Measurements from ENCODE around the gene SEPHS1. TPM values are rescaled to one million over a fixed set of nuclear protein-coding genes. Genes with fewer than 3 reads are reported as not detected.
"Not testable (repeated sequence)": the region's sequence is repeated elsewhere in the genome, so short reads cannot be mapped to it uniquely, and the experiment has no call there.

Gene SEPHS1, protein sequence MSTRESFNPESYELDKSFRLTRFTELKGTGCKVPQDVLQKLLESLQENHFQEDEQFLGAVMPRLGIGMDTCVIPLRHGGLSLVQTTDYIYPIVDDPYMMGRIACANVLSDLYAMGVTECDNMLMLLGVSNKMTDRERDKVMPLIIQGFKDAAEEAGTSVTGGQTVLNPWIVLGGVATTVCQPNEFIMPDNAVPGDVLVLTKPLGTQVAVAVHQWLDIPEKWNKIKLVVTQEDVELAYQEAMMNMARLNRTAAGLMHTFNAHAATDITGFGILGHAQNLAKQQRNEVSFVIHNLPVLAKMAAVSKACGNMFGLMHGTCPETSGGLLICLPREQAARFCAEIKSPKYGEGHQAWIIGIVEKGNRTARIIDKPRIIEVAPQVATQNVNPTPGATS
- 10 to 100 TPM; 29.0 to 31.3 TPM for total RNA-seq
- long read RNA-seq, transcript SEPHS1-201 (9 exons, 3,273 nt) = major isoform, 19 of 26 reads
- long read RNA-seq, partial matches to known transcripts = 1 of 26 reads
- long read RNA-seq, other reads (novel, unspliced or antisense) = 3 of 26 reads

DNA sequence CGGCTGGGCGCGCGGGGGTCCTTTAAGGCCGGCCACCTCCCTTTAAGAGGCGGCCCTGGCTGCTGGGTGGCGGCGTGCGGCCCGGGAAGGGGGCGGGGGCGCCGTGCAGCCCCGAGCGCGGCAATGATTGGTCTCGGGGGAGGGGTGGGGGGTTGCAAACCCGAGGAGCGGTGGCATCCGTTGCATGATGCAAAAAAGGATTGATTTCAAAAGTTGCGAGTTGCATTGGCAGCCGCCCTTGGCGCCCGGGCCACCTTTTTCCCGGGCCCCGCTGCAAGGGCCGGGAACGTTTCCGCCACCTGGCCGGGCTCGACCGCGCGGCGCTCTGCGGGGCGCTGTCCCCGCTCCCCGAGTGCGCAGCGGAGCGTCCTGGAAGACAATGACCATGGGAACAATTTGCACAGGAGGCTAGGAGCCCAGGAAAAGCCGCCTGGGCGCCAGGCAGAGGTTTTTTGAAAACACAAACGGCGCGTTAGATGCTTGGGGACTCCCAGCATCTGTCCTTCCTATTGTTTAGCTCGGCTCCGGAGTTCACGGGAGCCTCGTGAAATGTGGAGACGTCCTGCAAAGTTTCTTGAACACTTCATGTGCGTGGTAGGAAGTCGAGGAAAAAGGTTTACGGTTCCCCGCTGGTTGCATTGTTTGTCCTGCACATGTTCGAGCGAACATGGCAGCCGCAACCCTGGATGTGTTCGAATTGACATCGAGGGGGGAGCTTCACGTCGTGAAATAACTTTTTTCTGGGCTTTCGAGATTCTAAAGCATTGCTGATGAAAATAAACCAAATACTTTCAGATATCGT, at the start of gene SEPHS1:
Gene SEPHS1 (minus strand): TSS at position 78 of the 802 bp plus-strand sequence. CDS start 3,343 bp downstream, outside the sequence.
- DNase-seq = peak; percentile 75
- ATAC-seq = peak; percentile 75 to 80
- intact Hi-C loops (cut with DNase I) = no loop called here

DNA sequence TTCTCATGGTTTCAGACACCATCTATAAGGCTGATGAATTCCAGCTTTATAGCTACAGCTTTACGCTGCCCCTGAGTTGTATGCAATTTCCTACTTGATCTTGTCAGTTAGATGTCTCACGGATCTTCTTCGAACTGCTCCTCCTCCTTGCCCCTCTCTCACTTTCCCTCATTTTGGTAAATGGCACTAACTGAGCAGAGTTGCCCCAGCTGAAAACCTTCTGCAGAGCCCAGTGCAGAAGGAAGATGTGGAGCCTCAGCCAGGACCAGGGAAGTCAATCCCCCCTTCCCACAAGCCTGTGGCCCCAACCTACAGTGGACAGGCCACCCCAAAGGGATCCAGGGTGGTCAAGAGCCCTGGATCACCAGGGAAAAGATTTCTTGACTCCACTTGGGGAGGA, 49.0 kb upstream of the SEPHS1 start:
- DNase-seq (no peak), ATAC-seq (no peak)
- intact Hi-C loops (cut with DNase I) = no loop called here

DNA sequence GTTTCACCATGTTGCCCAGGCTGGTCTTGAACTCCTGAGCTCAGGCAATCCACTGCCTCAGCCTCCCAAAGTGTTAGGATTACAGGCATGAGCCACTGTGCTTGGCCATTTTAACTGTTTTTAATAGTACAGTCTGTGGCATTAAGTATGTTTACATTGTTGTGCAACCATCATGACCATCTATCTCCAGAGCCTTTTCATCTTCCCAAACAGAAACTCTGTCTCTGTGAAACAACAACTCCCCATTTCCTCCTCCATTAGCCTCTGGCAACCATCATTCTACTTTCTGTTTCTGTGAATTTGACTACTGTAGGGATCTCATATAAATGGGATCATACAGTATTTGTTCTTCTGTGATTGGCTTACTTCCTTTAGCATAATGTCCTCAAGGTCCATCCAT, 48.3 kb upstream of the SEPHS1 start:
- ATAC-seq (no peak), DNase-seq (no peak)
- intact Hi-C loops (cut with DNase I) = no loop called here

DNA sequence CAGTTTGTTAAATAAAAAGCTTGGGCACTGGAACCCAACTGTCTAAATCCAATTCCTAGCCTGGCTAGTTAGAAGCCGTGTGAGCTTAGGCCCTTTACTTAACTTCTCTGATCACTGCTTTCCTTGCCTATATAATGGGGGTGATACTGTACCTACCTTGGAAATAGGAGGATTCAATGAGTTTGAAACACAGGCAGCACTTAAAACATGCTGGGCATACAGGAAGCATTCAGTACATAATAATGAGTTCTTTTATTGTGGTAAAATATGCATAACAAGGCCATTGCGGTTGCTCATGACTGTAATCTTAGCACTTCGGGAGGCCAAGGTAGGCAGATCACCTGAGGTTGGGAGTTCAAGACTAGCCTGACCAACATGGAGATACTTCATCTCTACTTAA, 47.4 kb upstream of the SEPHS1 start:
- ATAC-seq (no peak), DNase-seq (no peak)
- intact Hi-C loops (cut with DNase I) = no loop called here

DNA sequence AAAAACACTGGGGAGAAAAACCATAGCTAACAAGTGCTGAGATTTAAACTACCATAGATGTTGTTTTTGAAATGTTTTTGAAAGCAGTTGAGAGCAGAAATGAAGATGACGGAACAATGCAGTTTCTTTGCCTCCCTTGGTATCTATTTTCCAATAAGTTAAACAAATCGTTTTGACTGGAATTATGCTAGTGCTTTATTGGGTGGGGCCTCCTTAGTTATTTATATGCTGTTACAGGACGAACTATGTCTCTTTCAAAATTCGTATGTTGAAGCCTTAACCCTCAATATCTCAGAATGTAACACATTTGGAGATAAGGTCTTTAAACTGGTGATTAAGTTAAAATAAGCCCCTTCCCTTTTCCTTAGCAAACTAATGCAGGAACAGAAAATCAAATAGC, 45.5 kb upstream of the SEPHS1 start:
- DNase-seq (no peak), ATAC-seq (no peak)
- intact Hi-C loops (cut with DNase I) = no loop called here

DNA sequence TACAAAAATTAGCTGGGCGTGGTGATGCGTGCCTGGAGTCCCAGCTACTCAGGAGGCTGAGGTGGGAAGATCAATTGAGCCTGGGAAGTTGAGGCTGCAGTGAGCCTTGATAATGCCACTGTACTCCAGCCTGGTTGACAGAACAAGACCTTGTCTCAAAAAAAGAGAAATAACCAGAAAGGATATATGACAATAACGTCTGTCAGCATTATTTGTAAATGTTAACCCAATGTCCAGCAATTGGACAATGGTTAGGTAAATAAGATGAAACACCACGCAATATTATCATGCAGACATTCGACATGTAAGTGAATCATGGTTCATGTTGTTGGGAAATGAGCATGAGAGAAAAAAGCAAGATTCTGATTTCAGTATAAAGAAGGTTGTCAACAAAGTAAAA, 44.6 kb upstream of the SEPHS1 start:
- intact Hi-C loops (cut with DNase I) = no loop called here

DNA sequence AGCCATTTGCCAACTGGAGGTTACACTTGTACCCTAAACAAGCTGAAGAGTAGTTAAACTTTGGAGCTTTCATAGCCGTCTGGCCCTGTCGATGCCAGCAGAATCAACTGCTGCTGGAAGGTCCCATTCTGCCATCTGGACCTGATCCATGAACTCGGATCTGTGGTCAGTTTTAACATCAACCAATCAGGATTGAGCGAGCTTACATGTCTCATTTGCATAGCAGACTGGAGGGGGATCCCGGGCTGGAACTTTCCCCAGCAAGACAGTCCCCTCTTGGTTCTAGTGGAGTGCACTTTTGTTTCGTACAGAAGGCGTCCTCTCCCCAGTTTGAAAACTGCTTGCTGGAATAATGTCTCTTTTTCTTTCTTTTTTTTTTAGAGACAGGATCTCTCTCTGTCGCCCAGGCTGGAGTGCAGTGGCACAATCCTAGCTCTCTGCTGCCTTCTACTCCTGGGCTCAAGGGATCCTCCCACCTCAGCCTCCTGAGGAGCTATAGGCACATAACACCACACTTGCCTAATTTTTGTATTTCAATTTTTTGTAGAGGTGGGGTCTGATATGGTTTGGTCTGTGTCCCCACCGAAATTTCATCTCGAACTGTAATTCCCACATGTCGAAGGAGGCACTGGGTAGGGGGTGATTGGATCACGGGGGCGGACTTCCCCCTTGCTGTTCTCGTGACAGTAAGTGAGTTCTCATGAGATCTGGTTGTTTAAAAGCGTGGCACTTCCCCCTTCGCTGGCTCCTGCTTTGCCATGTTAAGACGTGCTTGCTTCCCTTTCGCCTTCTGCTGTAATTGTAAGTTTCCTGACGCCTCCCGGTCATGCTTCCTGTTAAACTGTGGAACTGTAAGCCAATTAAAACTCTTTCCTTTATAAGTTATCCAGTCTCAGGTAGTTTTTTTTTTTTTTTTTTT, 42.8 kb upstream of the SEPHS1 start:
- DNase-seq = peak; percentile 28
- intact Hi-C loops (cut with DNase I) = no loop called here
- ATAC-seq = peak; percentile 39 to 59

More for the DNA sequence above, 44.6 kb upstream of the SEPHS1 start:
- DNase-seq (no peak), ATAC-seq (no peak)

DNA sequence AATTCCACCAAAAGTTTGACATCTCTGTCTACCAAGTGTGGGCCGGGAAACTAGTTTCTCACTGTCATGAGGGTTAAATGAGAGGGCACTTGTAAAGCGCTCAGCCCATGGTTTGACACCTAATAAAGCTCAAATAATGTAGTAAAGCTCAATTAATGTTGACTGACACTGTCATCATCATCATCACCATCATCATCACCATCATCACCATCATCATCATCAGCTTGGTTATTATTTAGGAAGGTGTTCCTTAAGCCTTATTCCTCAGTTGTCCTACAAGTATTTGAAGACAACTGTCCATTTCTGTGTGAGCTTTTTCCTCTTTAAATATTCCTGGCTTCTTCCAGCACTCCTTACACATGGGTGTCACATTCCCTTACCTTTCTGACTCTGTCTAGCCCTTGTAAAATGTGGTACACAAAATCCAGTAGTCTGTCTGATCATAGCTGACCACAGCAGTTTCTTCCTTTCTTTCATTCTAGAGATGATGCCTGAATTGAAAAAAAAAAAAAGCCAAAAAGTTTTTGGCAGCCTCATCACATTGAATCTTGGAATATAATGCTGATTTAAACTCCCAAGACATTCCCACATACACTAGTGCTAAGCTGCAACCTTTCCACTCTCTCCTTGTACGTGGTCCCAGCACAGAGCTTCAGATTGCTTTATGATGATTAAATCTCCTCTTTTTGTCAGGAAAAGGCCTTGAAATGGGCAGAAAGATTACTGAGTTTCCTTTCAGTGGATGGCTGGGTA, 40.6 kb upstream of the SEPHS1 start:
- intact Hi-C loops (cut with DNase I) = no loop called here
- DNase-seq = no peak
- no peak for ATAC-seq

DNA sequence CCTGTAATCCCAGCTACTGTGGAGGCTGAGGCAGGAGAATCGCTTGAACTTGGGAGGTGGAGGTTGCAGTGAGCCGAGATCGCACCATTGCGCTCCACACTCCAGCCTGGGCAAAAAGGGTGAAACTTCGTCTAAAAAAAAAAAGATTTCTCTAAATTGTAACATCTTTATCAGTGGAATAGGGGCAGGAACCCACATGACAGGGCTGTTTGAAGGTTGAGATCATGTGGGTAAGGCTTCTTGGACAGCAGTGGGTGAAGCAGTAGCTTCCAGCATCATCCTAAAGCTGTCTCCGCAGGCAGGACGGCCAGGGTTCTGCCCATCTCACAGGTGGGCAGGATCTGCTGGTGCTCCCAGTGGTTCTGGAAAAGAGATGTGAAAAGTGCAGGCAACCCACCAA, 37.9 kb upstream of the SEPHS1 start:
- intact Hi-C loops (cut with DNase I) = no loop called here
- no peak for ATAC-seq

DNA sequence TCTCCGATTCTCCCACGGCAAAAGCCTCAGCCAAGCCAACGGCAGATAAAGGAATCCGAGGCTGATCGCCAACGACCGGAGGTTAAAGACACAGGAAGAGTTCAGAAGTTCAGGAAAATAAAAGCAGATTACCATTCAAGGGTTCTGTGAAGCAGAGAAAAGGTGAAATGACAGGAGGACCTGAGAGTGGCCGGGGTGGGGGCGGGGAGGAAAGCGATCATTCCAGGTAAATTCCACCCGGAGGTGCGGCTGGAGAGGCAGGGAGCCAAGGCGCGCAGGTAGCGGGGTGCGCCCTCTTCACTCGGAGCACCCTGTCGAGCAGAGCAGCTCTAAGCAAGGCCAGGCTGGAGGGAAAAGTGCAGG, 35.3 kb upstream of the SEPHS1 start:
- no peak for ATAC-seq
- no peak for DNase-seq
- intact Hi-C loops (cut with DNase I) = loop anchor here in 1 of 2 donors (5.0 kb wide), 1 partner anchor 44 kb away; no protein-coding TSS in a partner anchor

More for the DNA sequence above, 37.9 kb upstream of the SEPHS1 start:
- DNase-seq = no peak

DNA sequence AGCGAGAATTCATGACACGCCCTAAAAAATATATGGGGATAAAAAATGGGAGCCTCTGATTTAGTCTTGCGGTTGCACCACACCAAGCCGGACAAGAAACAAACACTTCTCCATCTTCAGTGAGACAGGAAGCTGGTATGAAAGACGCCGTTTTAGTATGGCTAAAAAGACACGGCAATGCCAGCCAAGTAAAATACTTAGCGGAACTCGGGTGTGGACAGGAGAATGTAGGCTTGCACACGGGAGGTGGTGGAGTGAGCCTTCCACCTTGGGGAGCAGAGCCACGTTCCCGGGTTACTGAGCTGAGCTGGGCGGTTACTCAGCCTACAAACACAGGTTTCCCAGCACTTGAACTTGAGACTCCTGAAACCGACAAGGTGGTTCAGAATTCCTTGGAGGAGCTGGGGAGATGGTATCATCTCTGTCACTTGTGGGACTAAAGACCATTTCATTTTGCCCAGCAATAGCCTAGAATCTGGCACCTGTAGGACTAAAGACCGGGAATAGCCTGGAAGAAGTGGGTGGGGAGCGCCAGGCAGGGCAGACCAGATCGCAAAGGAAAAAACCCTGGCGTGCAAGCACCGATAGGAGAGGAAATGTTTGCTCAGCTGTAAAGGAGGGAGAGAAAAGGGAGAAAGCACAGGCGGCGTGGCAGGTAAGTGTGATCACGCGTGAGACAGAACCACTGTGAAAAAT, 34.8 kb upstream of the SEPHS1 start:
- ATAC-seq (peak in 1 of 2 donors; percentile 33), DNase-seq (no peak)
- intact Hi-C loops (cut with DNase I) = loop anchor here in 1 of 2 donors (5.0 kb wide), 1 partner anchor 44 kb away; no protein-coding TSS in a partner anchor

DNA sequence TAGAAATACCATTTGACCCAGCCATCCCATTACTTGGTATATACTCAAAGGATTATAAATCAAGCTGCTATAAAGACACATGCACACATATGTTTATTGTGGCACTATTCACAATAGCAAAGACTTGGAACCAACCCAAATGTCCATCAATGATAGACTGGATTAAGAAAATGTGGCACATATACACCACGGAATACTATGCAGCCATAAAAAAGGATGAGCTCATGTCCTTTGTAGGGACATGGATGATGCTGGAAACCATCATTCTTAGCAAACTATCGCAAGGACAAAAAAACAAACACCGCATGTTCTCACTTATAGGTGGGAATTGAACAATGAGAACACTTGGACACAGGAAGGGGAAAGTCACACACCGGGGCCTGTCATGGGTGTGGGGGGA, 31.0 kb upstream of the SEPHS1 start:
- ATAC-seq = not testable (repeated sequence)

DNA sequence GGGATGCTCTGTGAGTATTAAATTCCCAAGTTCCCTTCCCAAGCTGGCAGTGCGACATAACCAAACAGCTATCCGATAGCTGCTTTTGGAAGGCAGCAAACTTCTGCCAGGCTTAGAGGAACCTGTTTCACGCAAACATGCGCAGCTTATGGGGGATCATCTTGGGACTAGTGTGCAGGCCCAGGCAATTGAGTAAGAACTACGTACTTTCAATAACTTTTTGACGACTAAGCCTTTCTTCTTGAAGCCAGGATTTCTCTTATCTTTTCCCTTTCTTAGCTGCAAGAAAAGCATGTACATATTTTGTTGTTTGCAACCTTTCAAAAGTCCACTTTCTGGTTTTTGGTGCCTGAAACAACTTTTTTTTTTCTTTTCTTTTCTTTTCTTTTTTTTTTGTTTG, 28.7 kb upstream of the SEPHS1 start:
- intact Hi-C loops (cut with DNase I) = loop anchor here in 1 of 2 donors (10.0 kb wide), 1 partner anchor 68 kb away; no protein-coding TSS in a partner anchor
- DNase-seq = no peak
- no peak for ATAC-seq

More for the DNA sequence above, 31.0 kb upstream of the SEPHS1 start:
- DNase-seq = not testable (repeated sequence)
- intact Hi-C loops (cut with DNase I) = loop anchor here in 1 of 2 donors (10.0 kb wide), 1 partner anchor 66 kb away; no protein-coding TSS in a partner anchor

DNA sequence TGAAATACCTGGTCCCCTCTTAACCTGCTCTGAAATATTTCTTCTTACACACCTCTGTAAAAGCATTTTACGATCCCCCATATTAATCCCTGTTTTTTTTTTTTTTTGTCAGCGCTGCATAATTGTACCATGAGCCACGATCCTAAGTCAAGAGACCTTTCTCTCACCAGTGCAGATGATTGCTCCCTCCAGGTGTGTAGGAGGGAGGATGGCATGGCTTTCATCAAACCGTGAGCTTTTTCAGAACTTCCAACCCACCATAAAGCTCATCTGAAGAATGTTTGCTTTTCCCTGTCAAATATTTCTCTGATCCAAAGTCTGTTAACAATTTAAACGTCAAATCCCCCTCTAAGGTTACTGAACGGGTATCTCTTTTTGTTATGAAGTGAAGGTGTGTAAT, 28.2 kb upstream of the SEPHS1 start:
- intact Hi-C loops (cut with DNase I) = loop anchor here in 1 of 2 donors (10.0 kb wide), 1 partner anchor 69 kb away; no protein-coding TSS in a partner anchor
- ATAC-seq = no peak
- DNase-seq = no peak

DNA sequence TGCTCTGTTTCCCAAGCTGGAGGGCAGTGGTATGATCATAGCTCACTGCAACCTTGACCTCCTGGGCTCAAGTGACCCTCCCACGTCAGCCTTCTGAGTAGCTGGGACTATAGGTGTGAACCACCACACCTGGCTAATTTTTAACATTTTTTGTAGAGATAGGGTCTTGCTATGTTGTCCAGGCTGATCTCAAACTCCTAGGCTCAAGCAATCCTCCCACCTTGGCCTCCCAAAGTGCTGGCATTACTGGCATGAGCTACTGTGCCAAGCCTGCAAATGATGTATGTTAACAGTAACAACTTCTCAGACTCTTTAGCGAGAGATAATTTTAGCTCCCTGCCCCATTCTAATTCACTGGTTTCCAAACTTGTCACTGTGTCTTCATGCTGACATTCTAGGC, 27.7 kb upstream of the SEPHS1 start:
- DNase-seq (no peak), ATAC-seq (no peak)
- intact Hi-C loops (cut with DNase I) = loop anchor here in 1 of 2 donors (10.0 kb wide), 1 partner anchor 69 kb away; no protein-coding TSS in a partner anchor

DNA sequence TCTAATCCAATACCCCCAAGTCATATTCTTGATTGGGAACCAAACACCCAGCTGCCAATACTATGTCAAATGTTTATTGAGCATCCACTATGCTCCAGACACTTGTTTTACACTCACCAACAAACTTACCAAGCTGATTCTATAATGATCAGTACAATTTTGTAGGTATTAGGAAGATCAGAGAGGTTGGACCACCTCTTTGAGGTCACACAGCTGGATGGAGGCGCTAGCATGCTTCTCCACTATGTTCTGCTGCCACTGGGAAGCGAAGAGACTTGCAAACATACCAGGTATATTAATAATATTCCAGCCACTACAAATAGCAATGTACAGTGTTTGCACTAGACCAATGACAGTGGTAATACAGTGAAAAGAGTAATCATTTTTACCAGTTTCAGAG, 25.6 kb upstream of the SEPHS1 start:
- intact Hi-C loops (cut with DNase I) = loop anchor here (2.0 to 10.0 kb wide), 5 partner anchors 67 to 214 kb away; partner anchors contain the start of genes MCM10 (in 1 of the 2) and PRPF18 (in 1 of the 2)
- ATAC-seq = no peak
- no peak for DNase-seq

DNA sequence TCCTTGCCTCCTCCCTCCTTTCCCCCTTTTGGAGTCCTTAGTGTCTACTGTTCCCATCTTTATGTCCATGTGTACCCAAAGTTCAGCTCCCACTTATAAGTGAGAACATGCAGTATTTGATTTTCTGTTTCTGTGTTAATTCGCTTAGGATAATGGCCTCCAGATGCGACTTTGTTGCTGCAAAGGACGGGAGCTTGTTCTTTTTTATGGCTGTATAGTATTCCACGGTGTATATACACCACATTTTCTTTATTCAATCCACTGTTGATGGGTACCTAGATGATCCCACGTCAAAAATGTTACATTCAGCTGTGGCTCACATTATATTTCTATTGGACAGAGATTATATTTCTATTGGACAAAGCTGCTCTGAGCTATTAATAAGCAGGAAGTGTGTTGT, 24.4 kb upstream of the SEPHS1 start:
- no peak for DNase-seq
- intact Hi-C loops (cut with DNase I) = loop anchor here (2.0 to 10.0 kb wide), 5 partner anchors 68 to 215 kb away; partner anchors contain the start of genes MCM10 (in 1 of the 2) and PRPF18 (in 1 of the 2)
- no peak for ATAC-seq
